Mammary epithelial cell (primary cell): Measurements from ENCODE around the gene NBPF4.
"Not testable (repeated sequence)": the region's sequence is repeated elsewhere in the genome, so short reads cannot be mapped to it uniquely, and the experiment has no call there.

Experiments used
- CTCF ChIP-seq, 2 donors: IDR thresholded peaks in 1 of 2; conservative IDR thresholded peaks in 1 of 2; 2 replicates each; pipeline ENCODE4 v1.5.1; 2011 to 2012; ENCODE audit warnings: inconsistent platforms in 2 of 2, low read length in 2 of 2, mild to moderate bottlenecking in 2 of 2, control low read depth in 1 of 2, low read depth in 1 of 2; ENCODE audit not compliant: insufficient read depth in 1 of 2; ENCODE audit errors: extremely low read depth in 1 of 2
- EZH2 ChIP-seq: IDR thresholded peaks from 2 replicates; pipeline ENCODE4 v1.6.1; 2012; ENCODE audit warnings: low read length, inconsistent platforms, borderline replicate concordance

- not testable (repeated sequence) for TF ChIP-seq CTCF (conservative IDR thresholded peaks at IDR 0.05 in 1 of 2, IDR thresholded peaks at IDR 0.05 in 1 of 2; ENCODE audit: extremely low read depth in 1 of 2, insufficient read depth in 1 of 2, low read depth in 1 of 2, low read length in 2 of 2); EZH2
Observed at GRCh38 chr1:108243976-108244375, at the start of gene NBPF4.
